ENCODE measurements around the gene CLCN7. TPM values are rescaled to one million over a fixed set of nuclear protein-coding genes. Genes with fewer than 3 reads are reported as not detected.

CLCN7 gene
- total RNA-seq, 1 donor from 2014 or later: 53.2 TPM

- no peak for ATAC-seq
- intact Hi-C loops (cut with micrococcal nuclease): no loop called here
- DNase-seq: no peak
Measured at GRCh38 chr16:1426734-1427471, 47.9 kb downstream of the CLCN7 start.

- ATAC-seq (no peak), DNase-seq (no peak)
- intact Hi-C loops (cut with micrococcal nuclease): no loop called here
Measured at GRCh38 chr16:1425616-1426370, 49.0 kb downstream of the CLCN7 start.

GRCh38 chr16:1424028-1424427, 50.8 kb downstream of the CLCN7 start:
- DNase-seq (no peak), ATAC-seq (no peak)
- intact Hi-C loops (cut with micrococcal nuclease): no loop called here

- intact Hi-C loops (cut with micrococcal nuclease): no loop called here
- ATAC-seq: no peak
- DNase-seq: no peak
Measured at GRCh38 chr16:1422076-1422475, 52.8 kb downstream of the CLCN7 start.

- intact Hi-C loops (cut with micrococcal nuclease): no loop called here
- ATAC-seq: no peak
- DNase-seq: no peak
Measured at GRCh38 chr16:1420111-1420539, 54.7 kb downstream of the CLCN7 start.

GRCh38 chr16:1416521-1416941, 58.3 kb downstream of the CLCN7 start:
- intact Hi-C loops (cut with micrococcal nuclease): no loop called here
- DNase-seq (no peak), ATAC-seq (no peak)

- ATAC-seq: peak; percentile 60
- peak; percentile 92 for DNase-seq
- intact Hi-C loops (cut with micrococcal nuclease): no loop called here
Measured at GRCh38 chr16:1414532-1415260, 60.1 kb downstream of the CLCN7 start, which contains the start of gene UNKL. TSS of gene UNKL (minus strand) at chr16:1414704. CDS start at chr16:1414691, 13 bp downstream.

GRCh38 chr16:1413684-1414531, 60.9 kb downstream of the CLCN7 start:
- intact Hi-C loops (cut with micrococcal nuclease): no loop called here
- ATAC-seq (peak; percentile 46), DNase-seq (peak; percentile 71)

GRCh38 chr16:1412847-1413246, 62.0 kb downstream of the CLCN7 start:
- DNase-seq: no peak
- ATAC-seq: no peak
- intact Hi-C loops (cut with micrococcal nuclease): no loop called here

GRCh38 chr16:1408171-1408837, 66.5 kb downstream of the CLCN7 start:
- ATAC-seq: peak; percentile 97
- peak; percentile 97 for DNase-seq
- intact Hi-C loops (cut with micrococcal nuclease): no loop called here

- ATAC-seq: peak; percentile 36
- peak; percentile 58 for DNase-seq
- intact Hi-C loops (cut with micrococcal nuclease): no loop called here
Measured at GRCh38 chr16:1407753-1408152, 67.1 kb downstream of the CLCN7 start.

- DNase-seq: no peak
- intact Hi-C loops (cut with micrococcal nuclease): no loop called here
- no peak for ATAC-seq
Measured at GRCh38 chr16:1403733-1404132, 71.1 kb downstream of the CLCN7 start.

GRCh38 chr16:1403036-1403435, 71.8 kb downstream of the CLCN7 start:
- DNase-seq: no peak
- ATAC-seq: no peak
- intact Hi-C loops (cut with micrococcal nuclease): no loop called here

GRCh38 chr16:1401758-1402154, 73.1 kb downstream of the CLCN7 start:
- no peak for ATAC-seq
- DNase-seq: no peak
- intact Hi-C loops (cut with micrococcal nuclease): no loop called here

- no peak for ATAC-seq
- intact Hi-C loops (cut with micrococcal nuclease): no loop called here
- no peak for DNase-seq
Measured at GRCh38 chr16:1401061-1401757, 73.6 kb downstream of the CLCN7 start.

- DNase-seq (no peak), ATAC-seq (no peak)
- intact Hi-C loops (cut with micrococcal nuclease): no loop called here
Measured at GRCh38 chr16:1398826-1399581, 75.8 kb downstream of the CLCN7 start.

GRCh38 chr16:1398351-1398750, 76.5 kb downstream of the CLCN7 start:
- ATAC-seq: no peak
- DNase-seq: no peak

More at GRCh38 chr16:1398351-1398750, 76.5 kb downstream of the CLCN7 start:
- intact Hi-C loops (cut with micrococcal nuclease): no loop called here

Data from left ventricle myocardium superior (tissue), 1 donor.